ENCODE results near the gene STX8.

The STX8 gene

GRCh38 chr17:9443811-9444210, 131.8 kb downstream of the STX8 start:
- no peak for DNase-seq (ENCODE audit: low read depth)

- DNase-seq (ENCODE audit: low read depth), result no peak
These were observed 135.8 kb downstream of the STX8 start for GRCh38 chr17:9439851-9440250.

- DNase-seq (ENCODE audit: low read depth), result no peak
These were observed 139.0 kb downstream of the STX8 start for GRCh38 chr17:9436630-9437029.

DNA sequence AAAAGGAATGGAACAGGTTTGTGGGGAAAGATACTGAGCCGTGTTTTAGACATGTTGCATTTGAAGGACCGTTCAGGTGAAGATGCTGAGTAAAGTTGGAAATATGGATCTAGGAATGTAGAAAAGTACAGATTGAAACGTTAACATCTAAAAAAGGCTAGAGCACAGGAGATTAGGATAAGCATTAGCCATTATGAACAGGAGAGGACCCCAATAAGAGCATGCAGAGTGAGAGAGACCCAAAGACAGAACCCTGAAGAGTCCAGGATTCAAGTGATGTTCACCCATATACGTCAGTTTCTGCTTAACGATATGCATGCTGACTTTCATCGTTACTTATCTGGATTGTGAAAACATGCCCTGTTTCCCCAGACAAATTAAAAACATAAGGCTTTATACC, 140.5 kb downstream of the STX8 start:
- DNase-seq (ENCODE audit: low read depth), result no peak

GRCh38 chr17:9434642-9435057, 141.0 kb downstream of the STX8 start:
- no peak for DNase-seq (ENCODE audit: low read depth)

DNA sequence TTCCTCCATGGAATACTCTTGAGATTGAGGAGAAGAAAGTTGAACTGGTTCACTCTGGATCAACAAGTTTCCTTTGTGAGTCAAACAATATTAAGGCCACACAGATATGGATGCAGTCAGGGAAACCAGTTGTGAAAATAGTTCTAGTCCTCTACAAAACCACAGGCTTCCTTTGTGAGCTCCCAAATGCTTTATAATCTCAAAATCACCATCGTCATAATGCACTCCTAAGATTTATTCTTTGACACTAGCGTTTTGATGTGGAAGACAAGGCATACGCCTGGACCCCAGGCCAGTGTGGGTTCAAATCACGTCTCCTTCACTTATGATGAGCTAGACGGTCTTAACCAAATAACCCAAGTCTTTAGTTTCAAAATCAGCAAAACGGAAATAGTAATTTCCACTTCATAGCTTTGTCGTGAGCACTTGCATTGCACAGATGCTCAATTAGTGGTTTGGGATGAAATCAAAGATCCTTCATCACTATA, 142.6 kb downstream of the STX8 start:
- DNase-seq (ENCODE audit: low read depth), result no peak

DNA sequence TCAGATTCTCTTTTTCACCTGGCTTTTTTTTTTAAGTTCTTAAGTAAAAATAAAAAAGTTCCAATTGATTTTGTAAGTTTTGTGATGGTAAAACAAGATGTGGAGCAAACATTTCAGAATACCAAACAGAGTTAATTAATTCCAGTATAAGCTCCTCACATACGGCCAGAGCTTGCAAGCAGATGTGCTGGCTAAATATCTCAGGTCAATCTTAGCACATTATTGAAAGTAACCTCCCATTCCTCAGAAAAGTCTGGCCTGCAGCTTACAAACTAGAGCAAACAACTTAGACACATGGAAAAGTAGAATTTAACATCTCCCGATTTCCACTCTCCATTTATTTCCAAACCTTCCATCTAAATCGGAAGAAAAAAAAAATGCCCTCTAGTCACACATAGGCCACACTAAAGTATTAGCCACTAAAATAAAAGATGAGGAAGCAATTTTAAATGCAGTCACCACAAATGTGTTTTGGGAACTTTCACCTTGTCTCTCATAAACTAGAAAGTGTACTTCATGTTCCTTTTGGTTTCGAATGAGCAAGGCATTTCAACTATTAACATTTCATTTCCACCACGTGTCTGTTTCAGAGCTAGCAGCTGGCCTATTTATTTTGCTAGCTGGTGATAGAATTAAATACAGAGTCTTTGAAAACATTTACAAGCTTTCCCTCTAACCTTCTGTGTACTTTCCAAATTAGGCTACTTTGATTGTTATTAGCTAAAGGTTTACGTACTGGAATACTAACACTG, 143.3 kb downstream of the STX8 start:
- no peak for DNase-seq (ENCODE audit: low read depth)

- no peak for DNase-seq (ENCODE audit: low read depth)
These were observed 144.0 kb downstream of the STX8 start for GRCh38 chr17:9431620-9432019.

DNA sequence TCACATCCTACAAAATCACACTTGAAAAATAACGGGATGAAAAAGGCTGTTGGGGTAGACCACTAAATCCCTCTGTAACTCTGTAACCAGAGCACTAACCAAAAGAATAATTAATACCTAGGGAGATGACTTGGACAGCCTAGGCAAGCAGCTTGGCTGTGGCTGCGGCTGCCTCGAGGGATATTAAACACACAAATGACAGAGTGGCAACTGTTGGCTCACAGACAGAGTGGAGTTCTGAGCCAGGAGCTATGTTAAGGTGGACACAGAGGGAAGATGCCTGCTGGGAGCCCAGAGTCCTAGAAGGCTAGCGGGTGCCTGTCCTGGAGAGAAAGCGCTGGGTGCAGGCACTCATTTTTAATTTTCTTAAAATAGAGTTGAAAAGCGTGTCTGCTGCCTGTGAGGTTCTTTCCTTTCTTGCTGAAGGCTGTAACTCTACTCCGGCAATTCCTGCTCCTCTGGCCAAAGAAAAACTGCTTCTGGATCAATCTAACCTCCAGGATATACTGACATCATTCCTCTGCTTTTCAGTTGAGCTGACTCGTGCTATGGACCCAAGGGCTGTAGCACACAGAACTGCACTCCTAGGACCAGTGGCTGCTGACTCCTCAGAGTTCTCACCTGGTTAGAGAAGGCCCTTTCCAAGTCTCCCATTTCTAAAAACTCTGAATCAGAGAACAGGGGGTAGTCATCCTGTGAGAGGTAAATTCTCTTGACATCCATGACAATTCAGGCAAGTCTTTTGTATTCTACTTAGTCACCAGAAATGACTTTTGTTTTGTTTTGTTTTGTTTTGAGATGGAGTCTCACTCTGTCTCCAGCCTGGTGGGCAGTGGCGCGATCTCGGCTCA, 147.9 kb downstream of the STX8 start:
- no peak for DNase-seq (ENCODE audit: low read depth)

- DNase-seq (ENCODE audit: low read depth), result no peak
These were observed 151.5 kb downstream of the STX8 start for GRCh38 chr17:9424071-9424640.

GRCh38 chr17:9421525-9421924, 154.1 kb downstream of the STX8 start:
- no peak for DNase-seq (ENCODE audit: low read depth)

DNA sequence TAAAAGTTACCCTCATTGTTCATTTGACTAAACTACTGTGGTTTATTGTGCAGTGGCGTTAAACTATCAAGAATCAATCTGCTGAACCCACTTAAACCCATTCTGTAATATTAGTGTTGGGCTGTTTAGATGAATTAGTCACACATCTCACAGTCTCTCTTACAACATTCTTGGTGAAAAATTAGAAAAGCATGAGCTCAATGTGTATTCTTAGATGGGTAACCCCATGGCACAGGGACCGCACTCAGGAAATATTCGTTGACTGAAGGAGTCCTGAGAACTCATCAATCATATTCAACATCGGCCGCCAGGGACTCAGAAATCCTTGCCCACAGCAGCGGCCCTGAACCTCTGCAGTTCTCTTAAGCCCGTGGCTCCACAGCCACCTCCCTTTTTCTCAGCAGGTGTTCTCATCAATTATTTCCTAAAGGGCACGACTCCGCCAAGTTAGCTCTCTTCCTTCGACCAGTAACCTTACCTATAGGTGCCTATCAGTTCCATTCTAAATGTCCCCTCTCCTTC, 155.6 kb downstream of the STX8 start:
- no peak for DNase-seq (ENCODE audit: low read depth)

DNA sequence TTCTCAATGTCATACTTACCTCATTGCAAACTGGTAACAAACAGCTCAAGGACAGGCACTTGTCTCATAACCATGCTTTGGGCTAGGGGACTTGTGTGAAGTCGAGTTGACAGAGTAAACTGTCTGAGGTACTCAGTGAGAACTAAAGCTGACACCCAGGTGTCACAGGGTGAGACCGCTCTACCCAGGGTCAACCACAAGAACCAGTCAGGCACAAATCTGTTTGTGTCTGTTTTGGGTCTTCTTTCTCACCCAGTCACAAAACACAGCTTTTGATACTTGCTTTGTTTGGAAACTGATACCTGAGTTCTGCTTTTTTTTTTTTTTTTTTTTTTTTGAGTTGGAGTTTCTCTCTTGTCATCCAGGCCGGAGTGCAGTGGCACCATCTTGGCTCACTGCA, 161.1 kb downstream of the STX8 start:
- no peak for DNase-seq (ENCODE audit: low read depth)

DNA sequence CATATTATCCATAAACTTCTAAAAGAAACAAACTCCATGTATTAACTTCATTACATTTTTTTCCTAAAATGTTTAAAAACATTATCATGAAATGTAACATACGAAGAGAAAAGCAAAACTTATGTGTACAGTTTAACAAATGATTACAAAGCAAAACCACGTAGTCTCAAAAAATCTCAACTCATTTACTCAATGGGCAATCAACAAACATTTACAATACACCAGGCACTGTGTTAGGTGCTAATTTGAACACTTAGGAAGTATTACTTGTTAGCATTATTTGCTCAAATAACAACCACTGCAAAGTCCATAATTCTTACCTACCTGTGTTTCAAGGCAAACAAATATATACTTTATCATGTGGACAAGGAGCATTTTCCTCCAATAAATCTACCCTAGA, 164.9 kb downstream of the STX8 start:
- no peak for DNase-seq (ENCODE audit: low read depth)

DNA sequence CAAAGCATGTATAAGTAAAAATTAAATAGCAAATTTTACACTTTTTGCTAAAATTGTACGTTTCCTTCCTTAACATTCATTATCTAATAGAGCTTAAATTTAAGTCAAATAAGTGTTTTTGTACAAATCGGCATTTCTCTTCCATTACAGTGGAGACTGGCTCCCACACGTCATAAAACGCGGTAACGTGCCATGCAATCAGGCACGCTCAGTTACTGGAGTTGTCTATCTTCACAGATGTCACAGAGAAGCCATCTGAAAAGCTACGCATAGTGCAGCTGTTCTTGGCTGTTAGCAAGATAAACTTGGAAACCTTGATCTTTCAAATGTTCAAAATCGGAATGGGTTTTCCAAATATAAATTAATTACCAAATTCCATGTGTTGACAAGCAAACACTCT, 165.3 kb downstream of the STX8 start:
- no peak for DNase-seq (ENCODE audit: low read depth)

GRCh38 chr17:9409878-9410277, 165.7 kb downstream of the STX8 start:
- no peak for DNase-seq (ENCODE audit: low read depth)

- DNase-seq (ENCODE audit: low read depth), result no peak
These were observed 166.5 kb downstream of the STX8 start for GRCh38 chr17:9408868-9409829.

GRCh38 chr17:9408381-9408780, 167.2 kb downstream of the STX8 start:
- DNase-seq (ENCODE audit: low read depth), result no peak

GRCh38 chr17:9406046-9406606, 169.5 kb downstream of the STX8 start:
- no peak for DNase-seq (ENCODE audit: low read depth)

DNA sequence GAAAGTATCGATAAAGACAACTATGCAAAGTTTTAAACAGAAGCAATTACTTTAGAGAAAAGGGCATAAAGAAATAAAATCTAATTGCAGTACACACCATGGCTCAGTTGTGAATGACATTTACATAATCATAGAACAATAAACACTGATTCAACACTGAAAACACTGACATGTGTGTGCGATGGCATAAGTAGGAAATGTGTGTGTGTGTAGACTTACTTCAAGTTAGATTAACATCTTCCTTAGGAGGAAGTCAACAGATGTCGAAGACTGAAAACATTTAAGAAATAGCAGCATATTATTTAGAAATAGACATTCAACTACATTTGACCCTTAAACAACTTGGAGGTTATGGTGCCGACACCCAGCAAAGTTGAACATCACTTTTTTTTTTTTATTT, 172.4 kb downstream of the STX8 start:
- DNase-seq (ENCODE audit: low read depth), result no peak

DNA sequence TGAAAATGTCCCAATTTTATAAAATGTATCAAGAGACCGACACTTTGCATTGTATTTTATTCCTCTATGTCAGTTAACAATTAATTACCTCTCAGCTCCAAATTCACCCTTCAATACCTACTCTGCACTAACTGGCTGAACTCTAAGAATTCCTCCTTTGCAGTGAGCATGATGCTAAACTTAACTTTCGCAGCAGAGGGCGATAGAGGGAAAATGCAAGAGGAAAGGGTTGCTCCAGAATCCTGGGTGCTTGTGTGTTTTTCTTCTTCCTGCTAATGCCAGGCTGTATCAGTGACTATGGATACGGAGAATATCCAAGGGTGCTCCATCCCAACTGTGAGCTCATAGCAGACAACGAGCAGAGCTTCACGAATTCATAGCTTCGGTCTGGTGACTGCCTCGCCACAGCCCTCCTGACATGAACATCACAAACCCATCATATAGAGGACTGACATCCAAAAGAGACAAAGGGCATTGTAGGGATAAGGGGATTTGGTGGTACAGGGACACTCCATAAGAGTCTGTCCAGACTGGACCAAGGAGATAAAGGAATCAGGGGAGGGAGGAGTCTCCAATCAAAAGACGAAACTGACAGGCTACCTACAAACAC, 172.9 kb downstream of the STX8 start:
- no peak for DNase-seq (ENCODE audit: low read depth)

Measured in HS-27A (cell line).